ENCODE results near the gene OR6A2. TPM values are rescaled to one million over a fixed set of nuclear protein-coding genes. Genes with fewer than 3 reads are reported as not detected.

Gene OR6A2
- total RNA-seq, 1 experiment from 2014 or later: 0.33 TPM

- no peak overlapping the region for H3K9ac ChIP-seq (ENCODE audit: extremely low read depth, insufficient read length, low read length)
- no peaks in the 10 kb centered on the region for H3K9me3 ChIP-seq (ENCODE audit: control insufficient read depth, low read depth, low read length)
- Mint-ChIP-seq H3K4me1 (peaks cover 13% of the 10 kb centered on the region in 2 experiments), H3K36me3 (ENCODE audit: insufficient read depth in 1 of 3, low read depth in 3 of 3) (peaks cover 3 to 23% (median 14%) of the 10 kb centered on the region in 3 experiments; a peak in 5 of 7 replicates), H3K27ac (no peak overlapping the region), H3K27me3 (ENCODE audit: low read depth) (peaks cover 2% of the 10 kb centered on the region), H3K4me3 (no peak overlapping the region), H3K9me3 (peaks cover 10 to 22% of the 10 kb centered on the region in 2 experiments)
- no peaks in the 10 kb centered on the region for H3K79me1 ChIP-seq (ENCODE audit: insufficient read depth, low read depth, low read length, poor library complexity, severe bottlenecking)
- H2BK120ac ChIP-seq (ENCODE audit: low read depth, low read length, poor library complexity, severe bottlenecking): no peak overlapping the region
- H3K79me2 ChIP-seq (ENCODE audit: insufficient read depth, low read length): no peaks in the 10 kb centered on the region
- H2BK5ac ChIP-seq (ENCODE audit: insufficient read length, low read length): no peak overlapping the region
- no peak overlapping the region for H3K56ac ChIP-seq (ENCODE audit: insufficient read length, low read depth, low read length)
- H2BK20ac ChIP-seq (ENCODE audit: low read depth, low read length, poor library complexity, severe bottlenecking): no peak overlapping the region
- no peaks in the 10 kb centered on the region for H4K20me1 ChIP-seq (ENCODE audit: control insufficient read depth, insufficient read depth, insufficient read length)
- H3K27me3 ChIP-seq (ENCODE audit: insufficient read depth, low read length): no peaks in the 10 kb centered on the region
- H2AFZ ChIP-seq (ENCODE audit: low read length): no peak overlapping the region
- H3K4me1 ChIP-seq (ENCODE audit: insufficient read depth, low read length): no peaks in the 10 kb centered on the region
- H4K8ac ChIP-seq (replicated peaks; ENCODE audit: insufficient read length, low read depth, low read length): no peak overlapping the region
- H3K23me2 ChIP-seq (ENCODE audit: insufficient read length, low read depth, low read length, poor library complexity, severe bottlenecking): no peaks in the 10 kb centered on the region
- H3K27ac ChIP-seq (ENCODE audit: insufficient read length, low read depth, low read length): no peak overlapping the region
- no peak overlapping the region for H3K4me2 ChIP-seq (ENCODE audit: insufficient read depth, insufficient read length, low read length)
- H2BK15ac ChIP-seq (ENCODE audit: low read depth, low read length): no peak overlapping the region
- H3K14ac ChIP-seq (ENCODE audit: insufficient read depth, low read length): no peak overlapping the region
- TF ChIP-seq CTCF (conservative IDR thresholded peaks at IDR 0.05): no peak
- H4K5ac ChIP-seq (ENCODE audit: insufficient read length, low read depth, low read length): no peak overlapping the region
- H4K91ac ChIP-seq (ENCODE audit: insufficient read length, low read depth, low read length): no peak overlapping the region
- H3T11ph ChIP-seq (ENCODE audit: low read length): no peak overlapping the region
- H3K4ac ChIP-seq (ENCODE audit: low read depth, low read length): no peak overlapping the region
- DNase-seq: no peak
- no peak overlapping the region for H2AK5ac ChIP-seq (ENCODE audit: insufficient read length, low read length)
- H3K18ac ChIP-seq (ENCODE audit: insufficient read length, low read depth, low read length): no peak overlapping the region
- no peak overlapping the region for H2BK12ac ChIP-seq (ENCODE audit: insufficient read length, low read depth, low read length)
- no peak overlapping the region for H3K23ac ChIP-seq (ENCODE audit: insufficient read length, low read depth, low read length)
These were observed 42.2 kb upstream of the OR6A2 start for GRCh38 chr11:6841694-6842093.

Measured in H9 (cell line).